Measurements from ENCODE around the gene ARHGAP42.

- TF ChIP-seq CTCF (conservative IDR thresholded peaks at IDR 0.05; ENCODE audit: low read depth, low read length): no peak
- TF ChIP-seq EZH2 (IDR thresholded peaks at IDR 0.05; ENCODE audit: borderline replicate concordance, low read depth, low read length, poor library complexity, severe bottlenecking): no peak
These were observed 119.2 kb downstream of the ARHGAP42 start for GRCh38 chr11:100806296-100806695.

Data from A673 (cell line).